ENCODE results near the gene RAP1GAP2.

RAP1GAP2 gene

GRCh38 chr17:2909175-2909845, 113.1 kb downstream of the RAP1GAP2 start:
- no peak for TF ChIP-seq CTCF (conservative IDR thresholded peaks at IDR 0.05)
- no peak overlapping the region for H3K27ac ChIP-seq

GRCh38 chr17:2909846-2910234, 113.6 kb downstream of the RAP1GAP2 start:
- no peak overlapping the region for H3K27ac ChIP-seq
- TF ChIP-seq CTCF (conservative IDR thresholded peaks at IDR 0.05), result no peak

GRCh38 chr17:2911035-2911754, 115.0 kb downstream of the RAP1GAP2 start:
- no peak overlapping the region for H3K27ac ChIP-seq
- TF ChIP-seq CTCF (conservative IDR thresholded peaks at IDR 0.05), result no peak

GRCh38 chr17:2911755-2912111, 115.5 kb downstream of the RAP1GAP2 start:
- H3K27ac ChIP-seq, result no peak overlapping the region
- TF ChIP-seq CTCF (conservative IDR thresholded peaks at IDR 0.05), result no peak

- TF ChIP-seq CTCF (conservative IDR thresholded peaks at IDR 0.05), result no peak
- no peak overlapping the region for H3K27ac ChIP-seq
Measured at GRCh38 chr17:2912754-2913153, 116.5 kb downstream of the RAP1GAP2 start.

GRCh38 chr17:2916461-2916860, 120.2 kb downstream of the RAP1GAP2 start:
- no peak for TF ChIP-seq CTCF (conservative IDR thresholded peaks at IDR 0.05)
- no peak overlapping the region for H3K27ac ChIP-seq

- no peak for TF ChIP-seq CTCF (conservative IDR thresholded peaks at IDR 0.05)
- H3K27ac ChIP-seq, result no peak overlapping the region
Measured at GRCh38 chr17:2921443-2921842, 125.2 kb downstream of the RAP1GAP2 start.

All from VCaP (cell line).